NOMO-1 treated with DMSO at 0.1 percent for 48 hours (cell line): ENCODE results near the gene GLMP.

ENCODE experiments used
- DNase-seq: peaks from one replicate; lab custom pipeline; 2025; ENCODE audit not compliant: unreplicated experiment; lab: John Stamatoyannopoulos, UW

GLMP gene

GRCh38 chr1:156289857-156290256 is 5.6 kb downstream of the GLMP start:
- DNase-seq, result no peak

DNA sequence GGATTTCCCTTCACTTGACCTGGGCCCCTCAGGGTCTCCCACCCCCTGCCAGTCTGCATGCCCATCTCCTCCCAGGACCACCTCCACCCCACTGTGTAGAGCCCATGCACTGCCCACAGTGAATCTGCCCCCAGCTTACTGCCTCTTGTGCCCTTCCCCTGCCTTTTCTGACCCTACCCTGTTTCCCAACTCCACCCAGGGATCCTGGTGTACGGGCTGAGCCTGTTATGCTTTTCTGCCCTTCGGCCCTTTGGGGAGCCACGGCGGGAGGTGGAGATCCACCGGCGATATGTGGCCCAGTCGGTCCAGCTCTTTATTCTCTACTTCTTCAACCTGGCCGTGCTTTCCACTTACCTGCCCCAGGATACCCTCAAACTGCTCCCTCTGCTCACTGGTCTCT is 9.4 kb downstream of the GLMP start:
- no peak for DNase-seq

- DNase-seq, result no peak
These were observed 10.0 kb downstream of the GLMP start for GRCh38 chr1:156285437-156285836.

- DNase-seq, result no peak
These were observed 10.7 kb downstream of the GLMP start for GRCh38 chr1:156284757-156285156.

- DNase-seq, result no peak
These were observed 11.4 kb downstream of the GLMP start, which contains the start of gene TMEM79 for GRCh38 chr1:156284112-156284511. Gene TMEM79 (plus strand): TSS chr1:156284325. CDS start chr1:156285227, 902 bp downstream.

DNA sequence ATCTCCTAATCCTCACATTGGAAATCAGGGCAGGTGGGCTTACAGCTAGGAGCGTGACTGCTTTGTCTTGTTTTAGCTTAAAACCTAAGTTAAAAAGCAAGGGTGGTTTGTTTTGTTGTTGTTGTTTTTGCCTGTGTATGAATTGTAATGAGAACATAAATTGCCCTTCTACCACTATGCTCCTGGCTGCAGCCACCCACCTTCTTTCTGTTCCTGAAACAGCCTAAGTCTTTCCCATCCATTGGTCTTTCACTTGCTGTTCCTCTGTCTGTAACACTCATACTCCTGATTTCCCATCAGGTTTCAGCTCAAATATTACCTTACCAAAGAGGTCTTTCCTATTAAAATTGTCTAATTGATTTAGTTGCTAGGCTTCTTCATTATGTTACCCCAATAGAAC is 12.0 kb downstream of the GLMP start:
- DNase-seq, result no peak

DNA sequence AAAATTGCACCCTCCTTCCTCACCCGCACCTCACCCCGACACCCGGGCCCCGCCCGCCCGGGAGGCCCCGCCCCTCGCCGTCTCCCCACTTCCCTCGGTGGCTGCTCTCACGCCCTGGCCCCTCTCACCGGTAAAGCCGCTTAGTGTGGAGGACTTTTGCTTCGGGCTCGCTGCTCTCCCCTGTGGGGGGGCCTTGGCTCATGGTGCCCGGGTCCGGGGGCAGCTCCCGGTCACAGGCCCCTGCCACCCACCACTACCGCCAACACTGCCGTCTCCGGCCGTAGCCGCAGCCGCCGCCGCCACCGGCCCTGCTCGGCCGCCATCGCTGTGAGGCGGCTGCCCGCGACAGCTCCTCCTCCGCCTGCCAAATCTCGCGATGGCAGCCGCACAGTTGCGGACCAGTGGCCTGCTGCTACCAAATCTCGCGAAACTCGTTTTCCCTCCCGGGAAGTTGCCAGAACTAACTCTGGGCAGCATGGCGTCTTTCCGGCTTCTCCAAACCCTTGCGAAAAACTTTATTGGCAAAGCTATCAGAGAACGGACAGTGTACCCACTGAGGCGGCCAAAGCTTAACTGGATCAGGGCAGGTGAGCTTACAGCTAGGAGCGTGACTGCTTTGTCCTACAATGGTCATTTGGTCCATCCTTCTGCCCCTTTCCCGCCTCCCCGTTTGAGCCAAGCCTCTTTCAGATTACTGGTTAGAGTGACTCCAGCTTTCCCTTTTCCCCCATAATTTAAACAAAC is 12.8 kb downstream of the GLMP start, which contains the start of gene SMG5:
TSS of gene SMG5 (minus strand) at position 347 of the 744 bp plus-strand sequence. CDS start at position 202, 145 bp downstream.
- DNase-seq, result peak; percentile 96

DNA sequence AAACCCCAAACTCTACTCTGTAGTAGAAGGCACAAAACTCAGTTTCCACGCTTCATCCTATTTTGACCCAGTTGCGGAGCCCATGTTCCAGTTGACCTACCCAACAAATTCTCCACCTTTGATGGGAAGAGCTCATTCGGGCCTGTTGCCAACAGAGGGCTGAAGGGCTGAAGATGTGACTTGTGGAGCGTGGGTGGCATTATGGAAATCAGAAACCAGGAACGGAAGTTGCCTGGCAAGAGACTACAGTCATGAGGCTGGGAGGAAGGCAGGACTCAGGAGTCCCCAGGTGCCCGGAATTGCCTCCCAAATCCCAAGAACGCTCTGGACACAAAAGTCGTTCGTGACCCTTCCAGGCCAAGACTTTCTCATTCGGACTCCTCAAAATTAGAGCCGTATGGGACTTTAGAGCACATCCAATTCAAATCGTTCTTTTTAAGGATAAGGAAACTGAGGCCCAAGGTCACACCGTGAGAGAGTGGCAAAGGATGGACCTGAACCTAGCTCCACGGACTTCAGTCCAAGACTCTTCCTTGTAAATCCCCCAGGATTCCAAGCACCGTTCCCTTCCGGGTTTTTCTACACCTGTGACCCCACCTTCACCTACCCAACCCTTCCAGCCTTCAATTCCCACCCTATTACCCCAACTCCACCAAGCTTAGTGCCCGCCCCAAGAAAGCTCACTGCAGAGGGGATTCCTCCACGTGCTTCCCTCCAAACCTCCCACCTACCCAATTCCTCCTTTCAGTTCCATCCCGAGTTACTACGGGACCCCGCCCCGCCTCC is 13.6 kb downstream of the GLMP start:
- peak; percentile 4 for DNase-seq

- DNase-seq, result peak; percentile 44
These were observed 14.2 kb downstream of the GLMP start for GRCh38 chr1:156281281-156281680.

- no peak for DNase-seq
These were observed 15.6 kb downstream of the GLMP start for GRCh38 chr1:156279837-156280236.

DNA sequence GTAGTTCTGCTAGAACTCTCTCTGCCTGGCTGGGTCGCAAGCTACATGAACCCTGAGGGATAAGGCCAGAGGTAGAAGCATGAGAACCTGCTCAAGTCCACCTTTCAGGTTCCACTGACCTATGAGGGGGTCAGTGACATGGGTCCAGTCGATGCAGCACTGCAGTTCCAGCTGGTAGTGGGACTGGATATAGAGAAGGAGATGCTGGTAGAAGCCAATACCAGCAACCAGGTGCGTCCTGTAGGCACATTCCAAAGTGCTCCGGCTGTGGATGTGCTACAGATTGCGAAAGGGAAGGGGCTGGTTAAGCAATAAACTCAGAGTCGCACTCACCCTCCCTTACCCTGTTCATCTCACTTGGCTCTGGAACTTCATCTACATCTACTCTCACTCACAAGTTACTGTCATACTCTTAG is 18.5 kb downstream of the GLMP start:
- DNase-seq, result peak; percentile 61

- DNase-seq, result peak; percentile 77
These were observed 18.9 kb downstream of the GLMP start for GRCh38 chr1:156276532-156276931.

- DNase-seq, result no peak
These were observed 25.2 kb downstream of the GLMP start for GRCh38 chr1:156270314-156270713.

DNA sequence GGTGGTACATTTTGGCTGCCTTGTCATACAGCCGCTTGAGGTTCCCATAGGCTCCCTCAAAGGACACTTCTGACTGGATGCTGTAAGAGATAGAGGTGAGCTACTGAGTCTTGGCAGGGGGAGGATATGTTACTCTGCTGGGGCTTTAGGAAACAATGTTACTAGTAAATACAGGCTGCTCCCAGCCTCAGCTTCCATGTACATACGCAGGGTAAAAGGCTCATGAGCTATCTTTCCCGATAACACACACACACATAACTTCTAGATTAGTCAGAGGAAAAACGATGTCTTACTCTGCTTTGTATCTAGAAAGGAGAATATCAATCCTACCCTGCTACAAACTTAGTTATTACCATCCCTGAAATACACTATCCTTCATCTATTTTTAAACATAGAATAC is 27.1 kb downstream of the GLMP start:
- no peak for DNase-seq

DNA sequence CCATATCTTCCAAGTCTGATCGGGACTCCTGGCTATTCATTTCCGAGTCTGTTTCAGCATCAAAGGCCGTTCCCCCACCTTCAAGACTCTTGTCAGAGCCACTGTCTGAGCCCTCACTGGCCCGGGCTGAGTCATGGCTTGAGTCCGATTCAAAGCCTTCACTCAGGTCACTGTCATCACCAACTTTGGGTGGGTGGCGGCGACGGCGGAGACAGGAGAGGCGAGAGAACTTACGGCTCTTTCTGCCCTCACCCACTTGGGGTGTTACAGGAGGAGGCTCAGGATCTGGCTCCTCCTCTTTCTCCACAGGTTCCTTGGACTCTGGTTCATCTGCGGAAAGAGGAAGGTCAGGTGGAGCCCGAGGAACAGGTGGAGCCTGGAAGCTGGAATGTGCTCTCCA is 29.4 kb downstream of the GLMP start:
- DNase-seq, result no peak

DNA sequence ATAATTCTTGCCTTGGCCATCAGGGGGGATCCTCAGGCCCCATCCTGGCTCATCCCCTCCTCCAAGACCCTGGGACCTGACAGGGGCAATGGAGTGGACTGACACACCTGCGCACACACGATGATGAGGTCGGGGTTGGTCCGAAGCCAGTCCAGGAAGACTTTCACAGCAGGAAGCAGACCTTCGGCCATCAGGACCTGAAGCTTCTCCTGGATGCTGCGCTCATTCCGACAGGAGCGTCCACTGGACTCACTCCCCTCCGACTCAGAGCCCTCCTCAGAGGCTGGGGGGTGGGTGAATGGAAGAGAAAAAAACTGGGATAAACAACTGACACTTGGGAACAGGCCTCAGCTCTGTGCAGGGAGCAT is 32.2 kb downstream of the GLMP start:
- DNase-seq, result no peak

DNA sequence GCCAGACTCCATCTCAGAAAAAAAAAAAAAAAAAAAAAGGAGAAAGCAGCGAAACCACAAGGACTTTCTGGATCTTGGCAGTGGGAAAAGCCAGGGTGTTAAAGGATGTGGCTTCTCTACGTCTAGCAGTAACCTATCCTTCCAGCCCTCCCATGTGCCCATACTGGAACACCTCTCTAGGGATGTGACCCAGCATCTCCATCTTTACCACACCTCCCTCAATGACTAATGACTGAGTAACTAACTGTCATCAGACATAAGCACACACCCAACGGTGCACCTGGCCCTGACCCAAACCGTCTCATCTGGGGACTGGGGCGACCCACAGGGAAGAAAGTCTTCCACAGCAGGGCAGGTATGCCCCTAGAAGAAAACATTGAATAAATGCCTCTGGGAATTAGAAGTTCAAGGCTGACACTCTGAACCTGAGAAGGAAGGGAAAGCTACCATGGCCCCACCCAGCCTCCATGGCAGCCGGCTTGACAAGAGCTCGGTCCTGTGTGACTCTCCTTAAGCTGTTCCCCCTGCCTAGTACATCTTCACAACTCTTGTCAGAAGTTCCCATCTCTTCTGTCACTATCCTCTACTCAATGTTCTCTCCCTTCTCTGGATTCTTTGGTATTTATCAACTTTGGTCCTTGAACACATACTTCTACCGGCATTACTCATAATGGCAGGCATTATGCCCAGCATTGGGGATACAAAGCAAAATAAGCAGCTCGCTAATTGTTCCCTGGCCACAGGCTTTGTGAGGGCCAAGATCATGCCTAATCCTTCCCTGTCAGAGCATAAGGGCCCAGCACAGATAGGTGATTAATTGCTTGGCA is 32.8 kb downstream of the GLMP start:
- no peak for DNase-seq

DNA sequence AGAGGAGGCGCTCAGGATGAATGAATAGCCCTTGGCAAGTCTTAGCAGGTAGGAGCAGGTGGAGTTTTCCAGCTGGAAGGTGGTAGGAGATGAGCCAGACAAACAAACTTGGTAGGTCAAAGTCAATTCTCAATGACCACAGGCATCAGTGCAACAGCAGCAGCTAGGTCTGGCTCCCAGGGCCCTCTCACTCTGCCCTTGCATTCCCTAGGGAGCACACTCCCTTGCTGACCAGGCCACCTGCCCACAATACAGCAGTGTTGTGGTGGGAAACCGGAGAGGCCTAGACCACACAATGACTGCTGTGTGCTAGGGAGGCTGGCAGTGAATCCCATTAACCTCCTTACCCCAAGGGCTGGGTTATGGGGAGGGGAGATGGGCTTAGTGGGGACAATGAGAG is 34.6 kb downstream of the GLMP start:
- DNase-seq, result no peak

GRCh38 chr1:156259805-156260204 is 35.7 kb downstream of the GLMP start:
- DNase-seq, result no peak

DNA sequence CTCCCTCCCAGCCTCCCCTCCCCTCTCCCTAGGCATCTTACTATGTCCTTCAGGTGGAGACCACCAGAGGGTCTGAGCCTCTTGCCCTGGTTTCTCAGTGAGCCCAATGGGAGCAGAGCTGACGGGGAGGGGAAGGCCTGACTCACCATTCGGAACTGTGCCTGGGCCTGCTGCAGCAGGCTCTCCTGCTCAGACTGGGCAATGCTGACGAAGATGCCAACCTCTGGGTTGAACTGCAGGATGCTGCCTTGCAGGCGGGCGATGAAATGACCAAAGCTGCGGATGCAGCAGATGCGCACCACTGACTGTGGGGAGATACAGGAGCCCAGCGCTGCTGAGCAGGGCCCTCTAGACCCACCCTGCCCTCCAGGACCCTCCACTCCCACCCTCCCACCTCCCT is 36.6 kb downstream of the GLMP start:
- no peak for DNase-seq

DNA sequence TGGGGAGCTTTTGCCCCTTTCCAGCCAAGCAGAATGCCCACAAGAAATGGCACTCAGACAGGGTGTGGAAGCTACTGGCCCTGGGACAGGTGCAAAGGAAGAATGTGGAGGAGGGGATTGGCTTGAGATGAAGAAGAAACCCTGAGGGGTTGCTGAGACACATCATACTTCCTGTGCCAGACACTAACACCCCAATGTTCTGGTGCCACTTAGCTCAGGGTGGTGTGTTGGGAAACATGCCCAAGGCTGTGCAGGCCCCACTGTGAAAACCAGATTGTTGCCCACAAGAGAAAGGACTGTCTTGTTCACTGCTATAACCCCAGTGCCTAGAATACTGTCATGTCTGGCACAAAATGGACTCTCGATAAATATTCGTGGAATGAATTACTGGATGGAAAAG is 37.8 kb downstream of the GLMP start:
- DNase-seq, result no peak
